A673 (cell line): ENCODE results near the gene TEX38.

Source experiments
- EZH2 ChIP-seq: fragments of 200-600 bp; sonication (generic); IDR thresholded peaks from 2 replicates; pipeline ENCODE4 v1.6.1; 2017; ENCODE audit warnings: borderline replicate concordance, low read depth, mild to moderate bottlenecking, mixed read lengths, antibody characterized with exemption, low read length; ENCODE audit not compliant: poor library complexity, severe bottlenecking
- TF ChIP-seq, protein P1 (sequence below): fragments of 300-800, 200-600 bp; sonication (generic); conservative IDR thresholded peaks from 2 replicates; pipeline ENCODE4 v1.5.1; 2017; ENCODE audit warnings: low read depth, mild to moderate bottlenecking, antibody characterized with exemption, low read length, moderate library complexity, mixed read lengths

DNA sequence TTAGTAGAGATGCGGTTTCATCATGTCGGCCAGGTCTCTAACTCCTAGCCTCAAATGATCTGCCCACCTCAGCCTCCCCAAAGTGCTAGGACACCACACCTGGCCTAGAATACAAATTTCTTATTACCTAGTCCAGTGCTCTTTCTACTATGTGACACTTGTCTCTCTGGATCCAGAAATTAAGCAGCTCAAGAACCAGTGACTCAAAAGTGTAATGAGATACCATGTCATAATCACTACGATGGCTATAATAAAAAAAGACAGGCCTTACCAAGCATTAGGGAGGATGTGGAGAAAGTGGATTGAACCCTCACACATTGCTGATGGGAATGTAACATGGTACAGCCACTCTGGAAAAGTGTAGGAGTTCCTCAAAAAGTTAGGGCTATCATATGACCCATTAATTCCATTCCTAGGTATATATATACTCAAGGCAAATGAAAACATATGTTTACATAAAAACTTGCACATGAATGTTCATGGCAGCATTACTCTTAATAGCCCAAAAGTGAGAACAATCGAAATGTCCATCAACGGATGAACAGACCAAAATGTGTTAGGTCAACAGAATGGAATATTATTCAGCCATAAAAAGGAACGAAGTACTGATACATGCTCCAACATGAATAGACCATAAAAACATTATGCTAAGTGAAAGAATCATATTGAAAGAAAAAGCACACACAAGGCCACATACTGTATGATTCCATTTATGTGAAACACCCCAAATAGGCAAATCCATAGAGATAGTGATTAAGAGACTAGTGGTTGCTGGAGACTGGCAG is 8.3 kb downstream of the TEX38 start:
- TF ChIP-seq, protein P1, sequence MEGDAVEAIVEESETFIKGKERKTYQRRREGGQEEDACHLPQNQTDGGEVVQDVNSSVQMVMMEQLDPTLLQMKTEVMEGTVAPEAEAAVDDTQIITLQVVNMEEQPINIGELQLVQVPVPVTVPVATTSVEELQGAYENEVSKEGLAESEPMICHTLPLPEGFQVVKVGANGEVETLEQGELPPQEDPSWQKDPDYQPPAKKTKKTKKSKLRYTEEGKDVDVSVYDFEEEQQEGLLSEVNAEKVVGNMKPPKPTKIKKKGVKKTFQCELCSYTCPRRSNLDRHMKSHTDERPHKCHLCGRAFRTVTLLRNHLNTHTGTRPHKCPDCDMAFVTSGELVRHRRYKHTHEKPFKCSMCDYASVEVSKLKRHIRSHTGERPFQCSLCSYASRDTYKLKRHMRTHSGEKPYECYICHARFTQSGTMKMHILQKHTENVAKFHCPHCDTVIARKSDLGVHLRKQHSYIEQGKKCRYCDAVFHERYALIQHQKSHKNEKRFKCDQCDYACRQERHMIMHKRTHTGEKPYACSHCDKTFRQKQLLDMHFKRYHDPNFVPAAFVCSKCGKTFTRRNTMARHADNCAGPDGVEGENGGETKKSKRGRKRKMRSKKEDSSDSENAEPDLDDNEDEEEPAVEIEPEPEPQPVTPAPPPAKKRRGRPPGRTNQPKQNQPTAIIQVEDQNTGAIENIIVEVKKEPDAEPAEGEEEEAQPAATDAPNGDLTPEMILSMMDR: no peak
- no peak for TF ChIP-seq EZH2
